Measurements from ENCODE around the gene NEURL4. TPM values are rescaled to one million over a fixed set of nuclear protein-coding genes. Genes with fewer than 3 reads are reported as not detected.
"Not testable (repeated sequence)": the region's sequence is repeated elsewhere in the genome, so short reads cannot be mapped to it uniquely, and the experiment has no call there.

The NEURL4 gene
- total RNA-seq: 10 to 100 TPM; 12.0 to 30.4 (median 14.9) TPM

DNA sequence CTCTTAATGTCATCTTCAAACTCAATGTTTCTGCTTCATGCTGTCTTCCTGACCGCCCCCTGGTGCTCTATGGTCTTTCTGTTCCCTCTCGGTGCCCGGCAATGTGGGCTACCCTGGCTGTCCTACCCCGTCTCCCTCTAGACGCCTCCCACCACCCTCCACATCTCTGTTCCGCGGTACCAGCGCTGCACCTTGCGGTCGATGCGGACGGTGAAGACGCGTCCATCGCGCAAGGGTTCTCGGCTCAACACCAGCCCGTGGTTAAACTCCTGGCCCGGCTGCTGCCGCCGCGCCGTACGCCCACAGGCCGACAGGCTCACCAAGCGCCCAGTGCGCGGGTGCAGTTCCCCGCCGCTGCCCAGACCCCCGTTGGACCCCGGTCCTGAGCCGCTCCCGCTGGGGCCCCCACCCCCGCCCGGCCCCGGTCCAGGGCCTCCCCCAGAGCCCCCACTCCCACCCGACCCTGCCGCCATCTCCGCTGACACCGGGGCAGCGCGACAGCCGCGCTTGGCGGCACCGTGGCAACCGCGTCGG lies at the start of gene NEURL4:
NEURL4 (minus strand) TSS at position 496 of the 534 bp plus-strand sequence; CDS start at position 473, 23 bp downstream.
- ATAC-seq: peak; percentile 21
- Histone ChIP-seq H3K36me3 (peaks cover 0 to 33% of the 10 kb centered on the region in 2 donors), H3K9me3 (no peaks in the 10 kb centered on the region)

DNA sequence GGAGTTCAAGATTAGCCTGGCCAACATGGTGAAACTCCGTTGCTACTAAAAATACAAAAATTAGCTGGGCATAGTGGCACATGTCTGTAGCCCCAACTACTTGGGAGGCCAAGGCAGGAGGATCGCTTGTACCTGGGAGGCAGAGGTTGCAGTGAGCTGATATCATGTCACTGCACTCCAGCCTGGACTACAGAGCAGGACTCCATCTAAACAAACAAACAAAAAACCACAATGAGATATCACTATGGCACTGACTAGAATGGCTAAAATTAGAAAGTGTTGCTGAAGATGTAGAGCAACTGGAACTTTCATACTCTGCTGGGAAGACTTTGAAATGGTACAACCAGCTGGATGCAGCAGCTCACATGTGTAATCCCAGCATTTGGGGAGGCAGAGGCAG lies 45.2 kb upstream of the NEURL4 start:
- no peak overlapping the region for H3K27ac ChIP-seq
- no peak overlapping the region for H3K4me3 ChIP-seq
- WGBS, 2 donors (ENCODE audit: low coverage in 1 of 2): 67 to 78% methylated on average over 1 to 2 of the region's 2 CpGs
- H3K36me3 ChIP-seq: no peaks in the 10 kb centered on the region
- no peak for ATAC-seq
- H3K4me1 ChIP-seq: no peaks in the 10 kb centered on the region
- no peak for TF ChIP-seq POLR2AphosphoS5 (IDR thresholded peaks at IDR 0.05)
- TF ChIP-seq, protein P1, sequence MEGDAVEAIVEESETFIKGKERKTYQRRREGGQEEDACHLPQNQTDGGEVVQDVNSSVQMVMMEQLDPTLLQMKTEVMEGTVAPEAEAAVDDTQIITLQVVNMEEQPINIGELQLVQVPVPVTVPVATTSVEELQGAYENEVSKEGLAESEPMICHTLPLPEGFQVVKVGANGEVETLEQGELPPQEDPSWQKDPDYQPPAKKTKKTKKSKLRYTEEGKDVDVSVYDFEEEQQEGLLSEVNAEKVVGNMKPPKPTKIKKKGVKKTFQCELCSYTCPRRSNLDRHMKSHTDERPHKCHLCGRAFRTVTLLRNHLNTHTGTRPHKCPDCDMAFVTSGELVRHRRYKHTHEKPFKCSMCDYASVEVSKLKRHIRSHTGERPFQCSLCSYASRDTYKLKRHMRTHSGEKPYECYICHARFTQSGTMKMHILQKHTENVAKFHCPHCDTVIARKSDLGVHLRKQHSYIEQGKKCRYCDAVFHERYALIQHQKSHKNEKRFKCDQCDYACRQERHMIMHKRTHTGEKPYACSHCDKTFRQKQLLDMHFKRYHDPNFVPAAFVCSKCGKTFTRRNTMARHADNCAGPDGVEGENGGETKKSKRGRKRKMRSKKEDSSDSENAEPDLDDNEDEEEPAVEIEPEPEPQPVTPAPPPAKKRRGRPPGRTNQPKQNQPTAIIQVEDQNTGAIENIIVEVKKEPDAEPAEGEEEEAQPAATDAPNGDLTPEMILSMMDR (IDR thresholded peaks at IDR 0.05): no peak
- no peak for TF ChIP-seq EP300 (IDR thresholded peaks at IDR 0.05)
- TF ChIP-seq POLR2A (IDR thresholded peaks at IDR 0.05): no peak
- H3K27me3 ChIP-seq: peaks cover 13% of the 10 kb centered on the region
- H3K9me3 ChIP-seq: no peaks in the 10 kb centered on the region

More for the DNA sequence above, at the start of gene NEURL4:
- Histone ChIP-seq H3K4me1 (peaks cover 0 to 36% (median 14%) of the 10 kb centered on the region in 3 donors), H3K27me3 (peaks cover 5% of the 10 kb centered on the region), H3K4me3 (peak within 1 kb of the TSS; percentile 60 to 63), H3K27ac (peak within 1 kb of the TSS; percentile 72 to 96 (median 90))
- WGBS, 2 donors (ENCODE audit: low coverage in 1 of 2): 0 to 2% methylated on average over 5 to 18 of the region's 50 CpGs
- TF ChIP-seq, protein P1 (IDR thresholded peaks at IDR 0.05): peak in 1 of 4 experiments; percentile 8
- no peak for TF ChIP-seq POLR2AphosphoS5 (IDR thresholded peaks at IDR 0.05)

DNA sequence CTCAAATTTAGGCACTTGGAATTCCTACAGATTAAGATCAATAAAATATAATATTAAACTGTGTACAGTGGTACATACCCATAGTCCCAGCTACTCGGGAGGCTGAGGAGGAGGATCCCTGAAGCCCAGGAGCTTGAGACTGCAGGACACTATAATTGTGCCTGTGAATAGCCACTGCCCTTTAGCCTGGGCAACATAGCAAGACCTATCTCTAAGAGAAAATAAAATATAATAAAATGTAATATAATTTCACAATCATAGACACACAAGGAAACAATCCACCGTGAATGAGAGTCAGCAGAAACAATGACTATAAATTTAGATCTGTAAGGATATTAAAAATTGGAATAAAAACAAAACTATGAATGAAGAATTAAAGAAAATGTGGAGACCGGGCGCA lies 41.7 kb upstream of the NEURL4 start:
- Histone ChIP-seq H3K9me3 (no peaks in the 10 kb centered on the region), H3K27ac (no peak overlapping the region), H3K36me3 (no peaks in the 10 kb centered on the region), H3K4me1 (no peaks in the 10 kb centered on the region), H3K27me3 (peaks cover 18% of the 10 kb centered on the region), H3K4me3 (no peak overlapping the region)
- ATAC-seq: no peak
- no peak for TF ChIP-seq POLR2AphosphoS5 (IDR thresholded peaks at IDR 0.05)
- TF ChIP-seq EP300 (IDR thresholded peaks at IDR 0.05): no peak
- 78 to 92% methylated on average over 3 to 4 of the region's 4 CpGs for WGBS, 2 donors (ENCODE audit: low coverage in 1 of 2)

DNA sequence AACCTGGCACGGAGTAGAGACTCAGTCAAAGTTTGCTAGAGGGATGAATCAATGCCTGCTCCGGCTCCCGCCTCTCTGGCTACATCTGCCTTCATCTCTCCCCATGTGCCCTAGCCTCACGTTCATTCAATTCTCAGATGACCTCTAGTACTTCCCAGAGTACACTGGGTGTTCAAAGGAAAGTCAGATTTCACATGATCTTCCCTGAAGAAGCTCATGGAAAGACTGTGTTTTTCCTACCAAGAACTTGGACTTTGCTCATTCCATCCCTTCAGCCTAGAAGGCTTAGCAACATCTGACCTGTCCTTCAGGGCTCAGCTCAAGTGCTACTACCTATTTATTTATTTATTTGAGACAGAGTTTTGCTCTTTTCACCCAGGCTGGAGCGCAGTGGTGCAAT lies 40.7 kb upstream of the NEURL4 start:
- TF ChIP-seq POLR2AphosphoS5 (IDR thresholded peaks at IDR 0.05) (no peak), EP300 (IDR thresholded peaks at IDR 0.05) (no peak), POLR2A (IDR thresholded peaks at IDR 0.05) (no peak)
- TF ChIP-seq, protein P1 (IDR thresholded peaks at IDR 0.05): no peak
- peaks cover 18% of the 10 kb centered on the region for H3K27me3 ChIP-seq
- H3K4me3 ChIP-seq: no peak overlapping the region
- 50 to 78% methylated on average over 2 to 3 of the region's 5 CpGs for WGBS, 2 donors (ENCODE audit: low coverage in 1 of 2)
- no peaks in the 10 kb centered on the region for H3K4me1 ChIP-seq
- no peak overlapping the region for H3K27ac ChIP-seq
- H3K36me3 ChIP-seq: no peaks in the 10 kb centered on the region
- ATAC-seq: no peak
- no peaks in the 10 kb centered on the region for H3K9me3 ChIP-seq

DNA sequence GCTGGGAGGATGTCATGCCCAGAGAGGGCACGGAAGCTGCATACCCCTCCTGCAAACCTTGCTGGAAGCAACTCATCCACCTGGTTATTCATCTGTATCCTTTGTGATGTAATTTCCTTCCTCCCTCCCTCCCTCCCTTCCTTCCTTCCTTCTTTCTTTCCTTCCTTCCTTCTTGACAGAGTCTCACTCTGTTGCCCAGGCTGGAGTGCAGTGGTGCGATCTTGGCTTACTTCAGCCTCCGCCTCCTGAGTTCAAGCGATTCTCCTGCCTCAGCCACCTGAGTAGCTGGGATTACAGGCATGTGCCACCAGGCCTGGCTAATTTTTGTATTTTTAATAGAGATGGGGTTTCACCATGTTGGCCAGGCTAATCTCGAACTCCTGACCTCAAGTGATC lies 39.5 kb upstream of the NEURL4 start:
- H3K36me3 ChIP-seq, H3K27ac ChIP-seq, H3K9me3 ChIP-seq, H3K4me1 ChIP-seq, ATAC-seq, H3K4me3 ChIP-seq: not testable (repeated sequence)
- peaks cover 18% of the 10 kb centered on the region for H3K27me3 ChIP-seq
- WGBS, 2 donors (ENCODE audit: low coverage in 1 of 2): 85% methylated on average over 5 of the region's 5 CpGs; no CpG with 5 or more reads in 1 of the 2 donors

DNA sequence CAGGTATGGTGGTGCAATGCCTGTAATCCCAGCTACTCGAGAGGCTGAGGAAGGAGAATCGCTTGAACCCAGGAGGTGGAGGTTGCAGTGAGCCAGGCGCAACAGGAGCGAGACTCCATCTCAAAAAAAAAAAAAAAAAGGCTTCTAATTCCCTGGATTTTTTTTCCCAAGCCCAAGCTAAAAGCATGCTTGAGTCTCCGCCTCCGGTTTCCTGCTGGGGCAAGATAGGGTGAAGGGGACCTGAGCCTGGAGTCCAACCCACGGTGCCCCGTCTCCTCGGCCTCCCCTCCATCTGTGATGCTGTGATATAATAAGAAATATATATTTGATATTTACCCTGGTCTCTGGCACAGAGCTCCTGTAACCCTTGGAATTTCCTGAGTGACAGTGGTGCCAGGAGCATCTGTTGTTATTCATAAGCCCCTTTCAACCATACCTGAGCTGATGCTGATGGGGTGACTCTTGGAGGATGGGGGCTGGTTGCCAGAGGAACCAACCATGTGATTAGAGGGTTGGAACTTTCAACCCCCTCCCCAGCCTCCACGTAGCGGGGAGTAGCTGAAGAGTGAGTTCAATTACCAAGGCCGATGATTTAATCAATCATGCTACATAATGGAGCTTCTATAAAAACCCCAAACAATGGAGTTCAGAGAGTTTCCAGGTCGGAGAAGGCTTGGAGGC lies 38.9 kb upstream of the NEURL4 start:
- H3K9me3 ChIP-seq: no peaks in the 10 kb centered on the region
- peaks cover 18% of the 10 kb centered on the region for H3K27me3 ChIP-seq
- 60 to 68% methylated on average over 6 to 9 of the region's 13 CpGs for WGBS, 2 donors (ENCODE audit: low coverage in 1 of 2)
- TF ChIP-seq, protein P1 (IDR thresholded peaks at IDR 0.05): no peak
- no peak for TF ChIP-seq POLR2A (IDR thresholded peaks at IDR 0.05)
- no peak for TF ChIP-seq POLR2AphosphoS5 (IDR thresholded peaks at IDR 0.05)
- no peak for TF ChIP-seq EP300 (IDR thresholded peaks at IDR 0.05)
- no peak overlapping the region for H3K27ac ChIP-seq
- no peaks in the 10 kb centered on the region for H3K36me3 ChIP-seq
- H3K4me1 ChIP-seq: no peaks in the 10 kb centered on the region
- ATAC-seq: no peak
- H3K4me3 ChIP-seq: no peak overlapping the region

Data from gastroesophageal sphincter (tissue), 4 donors.